ENCODE measurements around the gene RTP4. TPM values are rescaled to one million over a fixed set of nuclear protein-coding genes. Genes with fewer than 3 reads are reported as not detected.

Gene RTP4
- total and polyA plus RNA-seq, 2 of the 8 experiments (the other 6 are each of a cell fraction or from before 2014, with no cell fraction given) = not detected

GRCh38 chr3:187370051-187370450 is 1.9 kb downstream of the RTP4 start:
- Histone ChIP-seq H3K9ac (replicated peaks in 1 of 4; ENCODE audit: extremely low read depth in 1 of 4, low read depth in 3 of 4, low read length in 3 of 4) (no peak overlapping the region), H2BK15ac (ENCODE audit: low read length) (no peak overlapping the region), H3K4me2 (ENCODE audit: insufficient read depth in 1 of 2, low read depth in 2 of 2, low read length in 2 of 2) (no peak overlapping the region), H2AFZ (ENCODE audit: low read length) (no peak overlapping the region), H3K4me1 (replicated peaks in 1 of 4; ENCODE audit: control insufficient read depth in 3 of 4, insufficient read depth in 4 of 4, low read length in 3 of 4) (no peaks in the 10 kb centered on the region), H4K5ac (ENCODE audit: insufficient read length, low read depth, low read length) (no peak overlapping the region), H3K4ac (replicated peaks; ENCODE audit: insufficient read length, low read depth, low read length) (no peak overlapping the region), H3K23me2 (ENCODE audit: low read depth, low read length) (no peaks in the 10 kb centered on the region), H2BK12ac (ENCODE audit: low read depth, low read length) (no peak overlapping the region), H2BK20ac (ENCODE audit: low read length) (no peak overlapping the region), H2BK120ac (replicated peaks; ENCODE audit: low read depth, low read length) (no peak overlapping the region), H3K56ac (replicated peaks; ENCODE audit: insufficient read length, low read depth, low read length) (no peak overlapping the region), H4K91ac (replicated peaks; ENCODE audit: insufficient read length, low read length) (no peak overlapping the region), H3K27ac (ENCODE audit: low read depth, low read length) (no peak overlapping the region), H3K23ac (ENCODE audit: insufficient read length) (no peak overlapping the region), H4K20me1 (replicated peaks in 1 of 2; ENCODE audit: control insufficient read depth in 1 of 2, insufficient read depth in 2 of 2, low read length in 2 of 2) (no peaks in the 10 kb centered on the region), H2AK5ac (ENCODE audit: low read depth, low read length) (no peak overlapping the region), H3K27me3 (replicated peaks in 1 of 4; ENCODE audit: control insufficient read depth in 3 of 4, extremely low read depth in 1 of 4, insufficient read depth in 3 of 4, low read length in 3 of 4) (no peaks in the 10 kb centered on the region), H3K36me3 (ENCODE audit: control insufficient read depth in 2 of 4, insufficient read depth in 4 of 4, low read length in 3 of 4) (no peaks in the 10 kb centered on the region), H3K9me3 (ENCODE audit: insufficient read depth in 2 of 2, low read depth in 1 of 2, low read length in 1 of 2) (peaks cover 0 to 7% of the 10 kb centered on the region in 2 experiments; a peak in 1 of 4 replicates), H3K79me2 (ENCODE audit: control insufficient read depth in 1 of 2, insufficient read depth in 2 of 2, low read length in 2 of 2) (no peaks in the 10 kb centered on the region), H2BK5ac (ENCODE audit: low read depth, low read length) (no peak overlapping the region), H3K4me3 (ENCODE audit: extremely low read depth in 1 of 4, insufficient read depth in 2 of 4, low read depth in 3 of 4, low read length in 4 of 4) (no peak overlapping the region), H3K79me1 (ENCODE audit: low read depth, low read length) (no peaks in the 10 kb centered on the region), H3K18ac (ENCODE audit: extremely low read depth, low read length) (no peak overlapping the region), H4K8ac (ENCODE audit: extremely low read depth, insufficient read depth, low read length) (no peak overlapping the region), H3K14ac (ENCODE audit: insufficient read length) (no peak overlapping the region)
- ChIA-PET POLR2A (ENCODE audit: partially characterized antibody) (no interaction called here), CTCF (ENCODE audit: partially characterized antibody) (interaction anchor here (0.7 kb wide), 1 partner anchor 33 kb away, joined by 4 read pairs; no protein-coding TSS in a partner anchor)
- 90% methylated on average over 3 of the region's 3 CpGs; no CpG with 5 or more reads in 1 of the 2 experiments for WGBS, 2 experiments (ENCODE audit: extremely low coverage in 1 of 2, insufficient coverage in 1 of 2, insufficient read length in 1 of 2, insufficient replicate concordance in 2 of 2, low coverage in 1 of 2, low lambda C conversion rate in 2 of 2, missing lambda C conversion rate in 1 of 2)
- DNase-seq (ENCODE audit: low read depth in 1 of 2, low spot score in 2 of 2) (no peak), FAIRE-seq (no peak)
- no peak for TF ChIP-seq SRF (IDR thresholded peaks at IDR 0.05; ENCODE audit: low read depth, low read length)
- no peak for TF ChIP-seq E2F6 (IDR thresholded peaks at IDR 0.05)
- no peak for TF ChIP-seq TBP (IDR thresholded peaks at IDR 0.05; ENCODE audit: low read depth, low read length)
- TF ChIP-seq GTF2F1 (IDR thresholded peaks at IDR 0.05; ENCODE audit: borderline replicate concordance, low read depth, low read length) = no peak
- TF ChIP-seq ASH2L (IDR thresholded peaks at IDR 0.05; ENCODE audit: low read length) = no peak
- no peak for TF ChIP-seq JUN (IDR thresholded peaks at IDR 0.05; ENCODE audit: low read depth, low read length)
- TF ChIP-seq SP1 (IDR thresholded peaks at IDR 0.05; ENCODE audit: low read depth, low read length) = no peak
